ENCODE data around the gene ATP8A2. TPM values are rescaled to one million over a fixed set of nuclear protein-coding genes. Genes with fewer than 3 reads are reported as not detected.
A peak's percentile ranks its signal among the peaks of the same experiment; 100 is the strongest.

The ATP8A2 gene
- 1 to 10 TPM; 1.6 to 2.9 TPM for total RNA-seq
- 0.64 TPM for polyA plus RNA-seq (2013, experiment 1 of 2)
- polyA plus RNA-seq (2013, experiment 2 of 2) = 0.83 TPM
- long read RNA-seq, experiment 1, partial matches to known transcripts = 1 of 5 reads
- long read RNA-seq, experiment 1, other reads (novel, unspliced or antisense) = 4 of 5 reads
- long read RNA-seq, experiment 2, full-length matches to known transcripts = 1 of 11 reads
- long read RNA-seq, experiment 2, partial matches to known transcripts = 5 of 11 reads
- long read RNA-seq, experiment 2, other reads (novel, unspliced or antisense) = 5 of 11 reads
- long read RNA-seq, experiment 3, partial matches to known transcripts = 5 of 17 reads
- long read RNA-seq, experiment 3, other reads (novel, unspliced or antisense) = 12 of 17 reads
- long read RNA-seq, experiment 4, partial matches to known transcripts = 1 of 9 reads
- long read RNA-seq, experiment 4, other reads (novel, unspliced or antisense) = 8 of 9 reads

- Mint-ChIP-seq H3K27me3 (ENCODE audit: insufficient read depth) (peaks cover 61% of the 10 kb centered on the region), H3K4me1 (peaks cover 2% of the 10 kb centered on the region), H3K36me3 (ENCODE audit: low read depth) (no peaks in the 10 kb centered on the region), H3K27ac (no peak within 1 kb of the TSS), H3K9me3 (no peaks in the 10 kb centered on the region), H3K4me3 (peak within 1 kb of the TSS; percentile 65)
- Histone ChIP-seq H3K4me1 (ENCODE audit: control insufficient read depth, insufficient read depth, low read length) (no peaks in the 10 kb centered on the region), H3K9ac (ENCODE audit: extremely low read depth, low read length, poor library complexity, severe bottlenecking) (no peak within 1 kb of the TSS), H3K27ac (ENCODE audit: low read depth, low read length) (no peak within 1 kb of the TSS), H3K36me3 (ENCODE audit: control insufficient read depth, insufficient read depth, low read length) (no peaks in the 10 kb centered on the region), H3K27me3 (ENCODE audit: control insufficient read depth, insufficient read depth, low read length, poor library complexity, severe bottlenecking) (peaks cover 71% of the 10 kb centered on the region), H3K9me3 (ENCODE audit: control insufficient read depth, low read length) (no peaks in the 10 kb centered on the region), H3K4me3 (ENCODE audit: low read length) (peak within 1 kb of the TSS; percentile 77)
- TF ChIP-seq CTCF (conservative IDR thresholded peaks at IDR 0.05) = no peak
- DNase-seq = peak; percentile 71
- WGBS, 2 experiments (ENCODE audit: insufficient coverage in 1 of 2, insufficient read length in 1 of 2) = 1% methylated on average over 58 of the region's 58 CpGs; no CpG with 5 or more reads in 1 of the 2 experiments
These were observed at the start of gene ATP8A2 for GRCh38 chr13:25371875-25372283. Gene ATP8A2, plus strand, starts transcription at chr13:25371974. Its CDS starts 239 bp downstream, at chr13:25372213.

GRCh38 chr13:25324100-25324499 lies 47.7 kb upstream of the ATP8A2 start:
- no peaks in the 10 kb centered on the region for H3K27me3 Mint-ChIP-seq (ENCODE audit: insufficient read depth)
- H3K4me3 Mint-ChIP-seq = no peak overlapping the region
- no peaks in the 10 kb centered on the region for H3K9me3 ChIP-seq (ENCODE audit: control insufficient read depth, low read length)
- no peak overlapping the region for H3K4me3 ChIP-seq (ENCODE audit: low read length)
- peaks cover 43% of the 10 kb centered on the region for H3K36me3 Mint-ChIP-seq (ENCODE audit: low read depth)
- no peaks in the 10 kb centered on the region for H3K27me3 ChIP-seq (ENCODE audit: control insufficient read depth, insufficient read depth, low read length, poor library complexity, severe bottlenecking)
- no peak for TF ChIP-seq CTCF (conservative IDR thresholded peaks at IDR 0.05)
- no peaks in the 10 kb centered on the region for H3K4me1 Mint-ChIP-seq
- 90 to 92% methylated on average over 1 to 2 of the region's 2 CpGs for WGBS, 2 experiments (ENCODE audit: insufficient coverage in 1 of 2, insufficient read length in 1 of 2)
- H3K9ac ChIP-seq (ENCODE audit: extremely low read depth, low read length, poor library complexity, severe bottlenecking) = no peak overlapping the region
- no peak overlapping the region for H3K27ac ChIP-seq (ENCODE audit: low read depth, low read length)
- peaks cover 93% of the 10 kb centered on the region for H3K36me3 ChIP-seq (ENCODE audit: control insufficient read depth, insufficient read depth, low read length)
- H3K27ac Mint-ChIP-seq = no peak overlapping the region
- no peak for DNase-seq
- no peaks in the 10 kb centered on the region for H3K9me3 Mint-ChIP-seq
- H3K4me1 ChIP-seq (ENCODE audit: control insufficient read depth, insufficient read depth, low read length) = no peaks in the 10 kb centered on the region

GRCh38 chr13:25329706-25330105 lies 42.1 kb upstream of the ATP8A2 start:
- peaks cover 88% of the 10 kb centered on the region for H3K36me3 ChIP-seq (ENCODE audit: control insufficient read depth, insufficient read depth, low read length)

More at GRCh38 chr13:25329706-25330105, 42.1 kb upstream of the ATP8A2 start:
- no peak overlapping the region for H3K27ac ChIP-seq (ENCODE audit: low read depth, low read length)
- H3K9ac ChIP-seq (ENCODE audit: extremely low read depth, low read length, poor library complexity, severe bottlenecking) = no peak overlapping the region
- no peaks in the 10 kb centered on the region for H3K9me3 ChIP-seq (ENCODE audit: control insufficient read depth, low read length)
- no peaks in the 10 kb centered on the region for H3K27me3 Mint-ChIP-seq (ENCODE audit: insufficient read depth)
- no peak for TF ChIP-seq CTCF (conservative IDR thresholded peaks at IDR 0.05)
- H3K36me3 Mint-ChIP-seq (ENCODE audit: low read depth) = peaks cover 58% of the 10 kb centered on the region
- H3K4me3 Mint-ChIP-seq = no peak overlapping the region
- no peaks in the 10 kb centered on the region for H3K9me3 Mint-ChIP-seq
- no peaks in the 10 kb centered on the region for H3K4me1 Mint-ChIP-seq
- no peaks in the 10 kb centered on the region for H3K27me3 ChIP-seq (ENCODE audit: control insufficient read depth, insufficient read depth, low read length, poor library complexity, severe bottlenecking)
- no peaks in the 10 kb centered on the region for H3K4me1 ChIP-seq (ENCODE audit: control insufficient read depth, insufficient read depth, low read length)
- 93 to 98% methylated on average over 2 to 4 of the region's 4 CpGs for WGBS, 2 experiments (ENCODE audit: insufficient coverage in 1 of 2, insufficient read length in 1 of 2)
- DNase-seq = no peak
- no peak overlapping the region for H3K27ac Mint-ChIP-seq
- H3K4me3 ChIP-seq (ENCODE audit: low read length) = no peak overlapping the region

All from endodermal cell (in vitro differentiated cells).